HCT116 (cell line): Measurements from ENCODE around the gene COA1. TPM values are rescaled to one million over a fixed set of nuclear protein-coding genes. Genes with fewer than 3 reads are reported as not detected.
"Not testable (repeated sequence)": the region's sequence is repeated elsewhere in the genome, so short reads cannot be mapped to it uniquely, and the experiment has no call there.

ENCODE experiments used
- ATAC-seq: fragments of 200-7000 bp; cut with Tn5 transposase; 2 replicates; pipeline ENCODE4 v1.9.1; 2020; ENCODE audit warnings: mild to moderate bottlenecking, moderate library complexity
- BruUV-seq: library from RNA; stranded (reverse); fragments of 400-500 nt; replicated peaks from 2 replicates; lab custom pipeline; 2021; lab: Mats Ljungman, UMichigan
- CTCF ChIA-PET: fragments of 300-600 bp; sonication (Branson Sonifier 250); formaldehyde crosslinking; loops from one replicate; lab custom pipeline; 2021; ENCODE audit warnings: antibody characterized with exemption; lab: Charles Lee
- POLR2A ChIA-PET: fragments of 300-600, 350-600 bp; sonication (Branson Sonifier 250); formaldehyde crosslinking; loops from one replicate; lab custom pipeline; 2021; ENCODE audit warnings: antibody characterized with exemption; lab: Charles Lee
- RAD21 ChIA-PET, 2 experiments: fragments of 300-600 bp; sonication (Branson Sonifier 250); formaldehyde crosslinking; loops; one replicate each; lab custom pipeline; 2023; ENCODE audit warnings: low total read pairs in 2 of 2; ENCODE audit not compliant: uncharacterized antibody in 2 of 2, unreplicated experiment in 2 of 2, low non-redundant PET in 1 of 2; lab: Charles Lee
- DNase-seq: peaks from one replicate; pipeline ENCODE4 v3.0.0-alpha.2; 2010; ENCODE audit warnings: low read depth, low spot score
- H2AFZ ChIP-seq: fragments of 200-600 bp; shearing (Covaris generic), sonication (generic); 2 replicates; pipeline ENCODE4 v1.6.1; 2017; ENCODE audit warnings: low read depth, mixed run types, mixed read lengths, antibody characterized with exemption, low read length; ENCODE audit not compliant: poor library complexity, severe bottlenecking
- H3K27ac ChIP-seq: 2 replicates; pipeline ENCODE4 v1.5.1; 2012; ENCODE audit warnings: low read depth, low read length
- H3K27me3 ChIP-seq: fragments of 200-600 bp; sonication (generic); 2 replicates; pipeline ENCODE4 v1.6.1; 2016; ENCODE audit warnings: mixed run types, low read length, mixed read lengths; ENCODE audit not compliant: insufficient read depth
- H3K36me3 ChIP-seq, 2 experiments: fragments of 200-500 bp in 1 of 2; fragments of 200-600 bp in 1 of 2; sonication (Bioruptor generic) in 1 of 2; sonication (generic) in 1 of 2; 2 replicates each; pipeline versions ENCODE4 v1.5.1 to v1.6.1; 2014 to 2016; ENCODE audit warnings: low read length in 2 of 2, inconsistent platforms in 1 of 2, mixed read lengths in 1 of 2, mixed run types in 1 of 2; ENCODE audit not compliant: insufficient read depth in 2 of 2, control insufficient read depth in 1 of 2
- H3K4me1 ChIP-seq, 2 experiments: fragments of 200-600 bp in 1 of 2; sonication (generic) in 1 of 2; 2 replicates each; pipeline versions ENCODE4 v1.5.1 to v1.6.1; 2012 to 2017; ENCODE audit warnings: low read length in 2 of 2, inconsistent platforms in 1 of 2, mild to moderate bottlenecking in 1 of 2, mixed read lengths in 1 of 2, mixed run types in 1 of 2, moderate library complexity in 1 of 2; ENCODE audit not compliant: insufficient read depth in 2 of 2, control insufficient read depth in 1 of 2
- H3K4me2 ChIP-seq: fragments of 200-600 bp; sonication (generic); 2 replicates; pipeline ENCODE4 v1.6.1; 2017; ENCODE audit warnings: mixed run types, low read length, mixed read lengths
- H3K4me3 ChIP-seq, 2 experiments: fragments of 200-600 bp in 1 of 2; sonication (generic) in 1 of 2; replicated peaks in 1 of 2; 2 replicates each; pipeline ENCODE4 v1.5.1; 2011 to 2016; ENCODE audit warnings: low read length in 2 of 2, control low read depth in 1 of 2, low read depth in 1 of 2, mild to moderate bottlenecking in 1 of 2, mixed read lengths in 1 of 2, mixed run types in 1 of 2
- H3K79me2 ChIP-seq: fragments of 200-600 bp; sonication (generic); 2 replicates; pipeline ENCODE4 v1.6.1; 2017; ENCODE audit warnings: mild to moderate bottlenecking, mixed run types, low read length, moderate library complexity, mixed read lengths; ENCODE audit not compliant: insufficient read depth
- H3K9ac ChIP-seq: fragments of 200-600 bp; sonication (generic); 2 replicates; pipeline ENCODE4 v1.6.1; 2016; ENCODE audit warnings: low read length, mixed read lengths
- H3K9me2 ChIP-seq: fragments of 200-600 bp; sonication (generic), shearing (Covaris generic); 2 replicates; pipeline ENCODE4 v1.6.1; 2017; ENCODE audit warnings: mixed run types, mild to moderate bottlenecking, moderate library complexity; ENCODE audit not compliant: insufficient read depth
- H3K9me3 ChIP-seq, 2 experiments: fragments of 200-500 bp in 1 of 2; fragments of 200-600 bp in 1 of 2; sonication (Bioruptor generic) in 1 of 2; sonication (generic) in 1 of 2; 2 replicates each; pipeline ENCODE4 v1.6.1; 2014 to 2017; ENCODE audit warnings: low read length in 2 of 2, mixed read lengths in 2 of 2, inconsistent platforms in 1 of 2, low read depth in 1 of 2, mild to moderate bottlenecking in 1 of 2, mixed run types in 1 of 2, moderate library complexity in 1 of 2; ENCODE audit not compliant: control insufficient read depth in 1 of 2, insufficient read depth in 1 of 2
- H4K20me1 ChIP-seq: fragments of 200-600 bp; sonication (generic), shearing (Covaris generic); 2 replicates; pipeline ENCODE4 v1.6.1; 2017; ENCODE audit warnings: mixed run types, mild to moderate bottlenecking, moderate library complexity; ENCODE audit not compliant: insufficient read depth
- CEBPB ChIP-seq: IDR thresholded peaks from 2 replicates; pipeline ENCODE4 v1.6.1; 2012; ENCODE audit warnings: low read depth
- EGR1 ChIP-seq: IDR thresholded peaks from 2 replicates; pipeline ENCODE4 v1.6.1; 2012; ENCODE audit warnings: low read depth
- ELF1 ChIP-seq: IDR thresholded peaks from 2 replicates; pipeline ENCODE4 v1.6.1; 2012; ENCODE audit warnings: low read depth, borderline replicate concordance
- POLR2A ChIP-seq: IDR thresholded peaks from 2 replicates; pipeline ENCODE4 v1.7.0; 2011; ENCODE audit warnings: borderline replicate concordance; ENCODE audit not compliant: insufficient read depth, insufficient read length; ENCODE audit errors: extremely low read depth
- POLR2AphosphoS5 ChIP-seq: IDR thresholded peaks from 2 replicates; pipeline ENCODE4 v1.6.1; 2011; ENCODE audit warnings: mild to moderate bottlenecking, low read depth, low read length, moderate library complexity
- RAD21 ChIP-seq: IDR thresholded peaks from 2 replicates; pipeline ENCODE4 v1.6.1; 2012; ENCODE audit warnings: low read depth, mild to moderate bottlenecking
- SIN3A ChIP-seq: IDR thresholded peaks from 2 replicates; pipeline ENCODE4 v1.6.1; 2012; ENCODE audit warnings: low read depth
- SP1 ChIP-seq: IDR thresholded peaks from 2 replicates; pipeline ENCODE4 v1.6.1; 2012; ENCODE audit warnings: low read depth
- ZFX ChIP-seq: fragments of 450-650 bp; IDR thresholded peaks from 2 replicates; pipeline ENCODE4 v1.6.1; 2017
- intact Hi-C: fragments of 100-400 bp; cut with micrococcal nuclease; formaldehyde crosslinking; loops from 2 replicates; pipeline ENCODE4 v1.10.0; 2022
- total RNA-seq: library from RNA; stranded (reverse); gene quantifications from one replicate; pipeline ENCODE4 v1.2.1, GENCODE V29; 2021; ENCODE audit not compliant: unreplicated experiment

COA1 gene
- total RNA-seq, 1 experiment from 2014 or later: 78.5 TPM

GRCh38 chr7:43674559-43675436 is 54.5 kb downstream of the COA1 start (continued):
- TF ChIP-seq SIN3A: 0 out of 2 replicates have a peak, but pooled peaks have one; percentile 27
- peak; percentile 68 for TF ChIP-seq CEBPB
- no peak for TF ChIP-seq EGR1

GRCh38 chr7:43673243-43673976 is 55.9 kb downstream of the COA1 start:
- H3K9ac ChIP-seq, H2AFZ ChIP-seq, H3K9me2 ChIP-seq, ATAC-seq, H3K4me3 ChIP-seq, H3K9me3 ChIP-seq, DNase-seq, H3K27ac ChIP-seq, BruUV-seq, RAD21 ChIA-PET, H3K27me3 ChIP-seq, intact Hi-C loops, H4K20me1 ChIP-seq, H3K36me3 ChIP-seq, H3K4me2 ChIP-seq: not testable (repeated sequence)
- Histone ChIP-seq H3K79me2 (peaks cover 99% of the 10 kb centered on the region), H3K4me1 (peaks cover 6 to 34% of the 10 kb centered on the region in 2 experiments; a peak in 3 of 4 replicates)
- ChIA-PET POLR2A (interaction anchor here (1.3 kb wide), 1 partner anchor 91 kb away, joined by 7 read pairs; the partner anchor contains the start of gene STK17A), CTCF (interaction anchor here (1.4 kb wide), 1 partner anchor 91 kb away, joined by 3 read pairs; no protein-coding TSS in a partner anchor)

GRCh38 chr7:43671521-43671920 is 57.8 kb downstream of the COA1 start:
- Histone ChIP-seq H3K9me2 (no peaks in the 10 kb centered on the region), H3K36me3 (no peaks in the 10 kb centered on the region), H3K9ac (no peak overlapping the region), H3K27me3 (no peaks in the 10 kb centered on the region), H3K4me1 (peaks cover 6 to 44% of the 10 kb centered on the region in 2 experiments; a peak in 3 of 4 replicates), H4K20me1 (peaks cover 12% of the 10 kb centered on the region; the same call in 1 of the 2 replicates), H3K79me2 (peaks cover 99% of the 10 kb centered on the region), H3K27ac (no peak overlapping the region), H2AFZ (no peak overlapping the region), H3K4me3 (no peak overlapping the region), H3K9me3 (peaks cover 0 to 4% of the 10 kb centered on the region in 2 experiments; a peak in 1 of 4 replicates), H3K4me2 (no peak overlapping the region)
- ChIA-PET CTCF (no interaction called here), RAD21 (no interaction called here), POLR2A (no interaction called here)
- no peak for TF ChIP-seq ZFX
- no peak for TF ChIP-seq POLR2A
- TF ChIP-seq SP1: no peak
- TF ChIP-seq RAD21: no peak
- no peak for TF ChIP-seq POLR2AphosphoS5
- TF ChIP-seq ELF1: no peak
- DNase-seq (no peak), ATAC-seq (no peak)
- BruUV-seq: no TSS peak
- intact Hi-C loops: no loop called here
